GM12892 (cell line): ENCODE measurements around the gene NR3C2.

Experiments used
- POLR2A ChIP-seq: IDR thresholded peaks from 2 replicates; pipeline ENCODE4 v1.6.1; 2011; ENCODE audit warnings: low read depth, low read length, control low read depth
- POLR2AphosphoS5 ChIP-seq: IDR thresholded peaks from 2 replicates; pipeline ENCODE4 v1.6.1; 2011; ENCODE audit warnings: low read depth, low read length, control low read depth

GRCh38 chr4:148073349-148073748 lies 368.9 kb downstream of the NR3C2 start:
- TF ChIP-seq POLR2A, result no peak
- no peak for TF ChIP-seq POLR2AphosphoS5
